Parathyroid adenoma (tissue), 2 donors: ENCODE measurements around the gene JAK1.
A peak's percentile ranks its signal among the peaks of the same experiment; 100 is the strongest.

Source experiments
- H2AFZ ChIP-seq: fragments of 300-600 bp; sonication (generic); one replicate; pipeline ENCODE4 v1.7.0; 2017; ENCODE audit warnings: antibody characterized with exemption, mild to moderate bottlenecking
- H3K27ac ChIP-seq: fragments of 300-600 bp; sonication (generic); one replicate; pipeline ENCODE4 v1.7.0; 2017
- H3K27me3 ChIP-seq: fragments of 300-600 bp; sonication (generic); one replicate; pipeline ENCODE4 v1.7.0; 2017; ENCODE audit warnings: low read length; ENCODE audit not compliant: control insufficient read depth, insufficient read depth
- H3K36me3 ChIP-seq: fragments of 300-600 bp; sonication (generic); one replicate; pipeline ENCODE4 v1.7.0; 2017; ENCODE audit warnings: low read length; ENCODE audit not compliant: control insufficient read depth, insufficient read depth
- H3K4me1 ChIP-seq: fragments of 300-600 bp; sonication (generic); one replicate; pipeline ENCODE4 v1.7.0; 2017; ENCODE audit warnings: control low read depth
- H3K4me2 ChIP-seq: fragments of 300-600 bp; sonication (generic); one replicate; pipeline ENCODE4 v1.7.0; 2017; ENCODE audit warnings: low read length
- H3K4me3 ChIP-seq: fragments of 300-600 bp; sonication (generic); one replicate; pipeline ENCODE4 v1.7.0; 2017; ENCODE audit warnings: low read depth, low read length
- H3K79me2 ChIP-seq: fragments of 300-600 bp; sonication (generic); one replicate; pipeline ENCODE4 v1.7.0; 2017; ENCODE audit warnings: control low read depth
- H3K9ac ChIP-seq: fragments of 300-600 bp; sonication (generic); one replicate; pipeline ENCODE4 v1.7.0; 2017; ENCODE audit warnings: mild to moderate bottlenecking
- H3K9me3 ChIP-seq: fragments of 300-600 bp; sonication (generic); one replicate; pipeline ENCODE4 v1.7.0; 2017; ENCODE audit warnings: low read length; ENCODE audit not compliant: control insufficient read depth
- CTCF ChIP-seq: fragments of 300-600 bp; sonication (generic); IDR thresholded peaks from one replicate; pipeline ENCODE4 v1.7.0; 2017; ENCODE audit warnings: antibody characterized with exemption, mild to moderate bottlenecking
- donor health status: primary hyperparathyroidism.

Gene JAK1

GRCh38 chr1:64864018-64864940, 102.1 kb downstream of the JAK1 start:
- H3K9me3 ChIP-seq = no peaks in the 10 kb centered on the region
- no peak overlapping the region for H3K9ac ChIP-seq
- H3K36me3 ChIP-seq = no peaks in the 10 kb centered on the region
- peak overlapping the region; percentile 57 for H3K27ac ChIP-seq
- no peaks in the 10 kb centered on the region for H3K79me2 ChIP-seq
- no peak overlapping the region for H3K4me2 ChIP-seq
- H3K27me3 ChIP-seq = no peaks in the 10 kb centered on the region
- TF ChIP-seq CTCF = no peak
- no peaks in the 10 kb centered on the region for H3K4me1 ChIP-seq
- H2AFZ ChIP-seq = no peak overlapping the region
- H3K4me3 ChIP-seq = no peak overlapping the region

GRCh38 chr1:64861611-64862010, 104.7 kb downstream of the JAK1 start:
- no peak overlapping the region for H3K4me2 ChIP-seq
- no peak overlapping the region for H3K9ac ChIP-seq
- H3K27me3 ChIP-seq = no peaks in the 10 kb centered on the region
- no peaks in the 10 kb centered on the region for H3K36me3 ChIP-seq
- no peaks in the 10 kb centered on the region for H3K79me2 ChIP-seq
- no peak overlapping the region for H3K4me3 ChIP-seq
- no peak overlapping the region for H3K27ac ChIP-seq
- H3K4me1 ChIP-seq = no peaks in the 10 kb centered on the region
- no peak overlapping the region for H2AFZ ChIP-seq
- no peaks in the 10 kb centered on the region for H3K9me3 ChIP-seq
- no peak for TF ChIP-seq CTCF

- H3K27me3 ChIP-seq = no peaks in the 10 kb centered on the region
- H3K36me3 ChIP-seq = no peaks in the 10 kb centered on the region
- no peak overlapping the region for H2AFZ ChIP-seq
- H3K4me1 ChIP-seq = no peaks in the 10 kb centered on the region
- H3K4me3 ChIP-seq = no peak overlapping the region
- H3K79me2 ChIP-seq = no peaks in the 10 kb centered on the region
- H3K4me2 ChIP-seq = no peak overlapping the region
- TF ChIP-seq CTCF = no peak
- no peaks in the 10 kb centered on the region for H3K9me3 ChIP-seq
- H3K9ac ChIP-seq = no peak overlapping the region
- no peak overlapping the region for H3K27ac ChIP-seq
Measured at GRCh38 chr1:64857347-64857746, 109.0 kb downstream of the JAK1 start.

- TF ChIP-seq CTCF = no peak
- Histone ChIP-seq H3K9ac (no peak overlapping the region), H3K9me3 (no peaks in the 10 kb centered on the region), H3K27ac (no peak overlapping the region), H3K4me1 (no peaks in the 10 kb centered on the region), H3K4me3 (no peak overlapping the region), H3K36me3 (no peaks in the 10 kb centered on the region), H2AFZ (no peak overlapping the region), H3K27me3 (no peaks in the 10 kb centered on the region), H3K4me2 (no peak overlapping the region), H3K79me2 (no peaks in the 10 kb centered on the region)
Measured at GRCh38 chr1:64856553-64856952, 109.8 kb downstream of the JAK1 start.

GRCh38 chr1:64855557-64855956, 110.8 kb downstream of the JAK1 start:
- Histone ChIP-seq H3K4me2 (no peak overlapping the region), H3K36me3 (no peaks in the 10 kb centered on the region), H3K4me3 (no peak overlapping the region), H3K4me1 (no peaks in the 10 kb centered on the region), H3K27me3 (no peaks in the 10 kb centered on the region), H3K27ac (no peak overlapping the region), H2AFZ (no peak overlapping the region), H3K9me3 (no peaks in the 10 kb centered on the region), H3K79me2 (no peaks in the 10 kb centered on the region), H3K9ac (no peak overlapping the region)
- no peak for TF ChIP-seq CTCF
